ENCODE results near the gene OR51D1.

The OR51D1 gene

DNA sequence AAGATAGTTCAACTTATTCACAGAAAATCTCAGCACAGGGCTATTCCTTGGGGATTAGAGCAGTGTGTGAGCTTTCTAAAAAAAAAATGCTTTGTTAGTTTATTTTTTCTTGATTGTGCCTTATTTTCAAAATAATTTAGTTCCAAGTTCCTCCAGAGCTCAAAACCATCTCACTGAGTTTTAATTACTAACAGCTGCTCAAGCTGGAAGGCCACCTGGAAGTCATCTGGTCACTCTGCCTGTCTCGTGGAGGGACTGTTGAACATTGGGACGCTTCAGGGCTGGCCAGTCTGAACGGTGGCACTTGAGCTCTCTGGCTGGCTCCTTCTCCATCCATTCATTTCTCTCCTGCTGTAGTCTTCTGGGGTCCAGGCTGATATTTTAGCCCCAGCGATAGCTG lies 10.5 kb downstream of the OR51D1 start:
- Histone ChIP-seq H3K36me3 (ENCODE audit: insufficient read depth, low read length) (no peaks in the 10 kb centered on the region), H3F3A (ENCODE audit: low read depth) (no peaks in the 10 kb centered on the region)

DNA sequence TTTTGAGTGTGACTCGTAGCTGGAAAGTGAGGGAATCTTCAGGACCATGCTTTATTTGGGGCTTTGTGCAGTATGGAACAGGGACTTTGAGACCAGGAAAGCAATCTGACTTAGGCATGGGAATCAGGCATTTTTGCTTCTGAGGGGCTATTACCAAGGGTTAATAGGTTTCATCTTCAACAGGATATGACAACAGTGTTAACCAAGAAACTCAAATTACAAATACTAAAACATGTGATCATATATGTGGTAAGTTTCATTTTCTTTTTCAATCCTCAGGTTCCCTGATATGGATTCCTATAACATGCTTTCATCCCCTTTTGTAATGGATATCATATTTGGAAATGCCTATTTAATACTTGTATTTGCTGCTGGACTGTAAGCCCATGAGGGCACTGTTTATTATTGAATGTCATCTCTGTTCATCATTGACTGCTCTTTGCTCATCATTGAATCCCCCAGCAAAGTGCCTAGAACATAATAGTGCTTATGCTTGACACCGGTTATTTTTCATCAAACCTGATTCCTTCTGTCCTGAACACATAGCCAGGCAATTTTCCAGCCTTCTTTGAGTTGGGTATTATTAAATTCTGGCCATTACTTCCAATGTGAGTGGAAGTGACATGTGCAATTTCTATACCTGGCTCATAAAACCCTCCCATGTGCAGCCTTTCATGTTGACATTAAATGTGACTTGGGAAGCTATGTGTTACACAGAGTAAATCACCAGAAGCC lies 17.5 kb downstream of the OR51D1 start:
- TF ChIP-seq EZH2phosphoT487 (IDR thresholded peaks at IDR 0.05; ENCODE audit: borderline replicate concordance): no peak
- TF ChIP-seq, protein P1, sequence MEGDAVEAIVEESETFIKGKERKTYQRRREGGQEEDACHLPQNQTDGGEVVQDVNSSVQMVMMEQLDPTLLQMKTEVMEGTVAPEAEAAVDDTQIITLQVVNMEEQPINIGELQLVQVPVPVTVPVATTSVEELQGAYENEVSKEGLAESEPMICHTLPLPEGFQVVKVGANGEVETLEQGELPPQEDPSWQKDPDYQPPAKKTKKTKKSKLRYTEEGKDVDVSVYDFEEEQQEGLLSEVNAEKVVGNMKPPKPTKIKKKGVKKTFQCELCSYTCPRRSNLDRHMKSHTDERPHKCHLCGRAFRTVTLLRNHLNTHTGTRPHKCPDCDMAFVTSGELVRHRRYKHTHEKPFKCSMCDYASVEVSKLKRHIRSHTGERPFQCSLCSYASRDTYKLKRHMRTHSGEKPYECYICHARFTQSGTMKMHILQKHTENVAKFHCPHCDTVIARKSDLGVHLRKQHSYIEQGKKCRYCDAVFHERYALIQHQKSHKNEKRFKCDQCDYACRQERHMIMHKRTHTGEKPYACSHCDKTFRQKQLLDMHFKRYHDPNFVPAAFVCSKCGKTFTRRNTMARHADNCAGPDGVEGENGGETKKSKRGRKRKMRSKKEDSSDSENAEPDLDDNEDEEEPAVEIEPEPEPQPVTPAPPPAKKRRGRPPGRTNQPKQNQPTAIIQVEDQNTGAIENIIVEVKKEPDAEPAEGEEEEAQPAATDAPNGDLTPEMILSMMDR (conservative IDR thresholded peaks at IDR 0.05; ENCODE audit: low read length): no peak
- no peak overlapping the region for H3K4me3 ChIP-seq (ENCODE audit: low read length, poor library complexity, severe bottlenecking)
- H3K9me3 ChIP-seq (ENCODE audit: insufficient read depth, low read depth, low read length): no peaks in the 10 kb centered on the region
- no peaks in the 10 kb centered on the region for H4K20me1 ChIP-seq (ENCODE audit: insufficient read depth, low read length, poor library complexity, severe bottlenecking)
- H3K9me2 ChIP-seq (replicated peaks; ENCODE audit: low read depth, low read length): no peaks in the 10 kb centered on the region
- H3F3A ChIP-seq (ENCODE audit: low read depth): no peaks in the 10 kb centered on the region
- H3K79me2 ChIP-seq (ENCODE audit: insufficient read depth, low read length): no peaks in the 10 kb centered on the region
- H3K36me3 ChIP-seq (ENCODE audit: insufficient read depth, low read length): no peaks in the 10 kb centered on the region
- H3K4me1 ChIP-seq (ENCODE audit: insufficient read depth, low read length, poor library complexity, severe bottlenecking): no peaks in the 10 kb centered on the region
- no peak overlapping the region for H2AFZ ChIP-seq (ENCODE audit: low read length)
- no peaks in the 10 kb centered on the region for H3K27me3 ChIP-seq (ENCODE audit: insufficient read depth, low read length, poor library complexity, severe bottlenecking)
- H3K9ac ChIP-seq (ENCODE audit: low read depth, low read length, poor library complexity, severe bottlenecking): no peak overlapping the region
- H3K4me2 ChIP-seq (ENCODE audit: low read depth, low read length, poor library complexity, severe bottlenecking): no peak overlapping the region

More for the DNA sequence above, 10.5 kb downstream of the OR51D1 start:
- H3K9me2 ChIP-seq (replicated peaks; ENCODE audit: low read depth, low read length): no peaks in the 10 kb centered on the region
- no peaks in the 10 kb centered on the region for H4K20me1 ChIP-seq (ENCODE audit: insufficient read depth, low read length, poor library complexity, severe bottlenecking)
- no peak overlapping the region for H2AFZ ChIP-seq (ENCODE audit: low read length)
- no peak overlapping the region for H3K4me2 ChIP-seq (ENCODE audit: low read depth, low read length, poor library complexity, severe bottlenecking)
- TF ChIP-seq, protein P1 (conservative IDR thresholded peaks at IDR 0.05; ENCODE audit: low read length): no peak
- no peak for TF ChIP-seq EZH2phosphoT487 (IDR thresholded peaks at IDR 0.05; ENCODE audit: borderline replicate concordance)
- H3K4me1 ChIP-seq (ENCODE audit: insufficient read depth, low read length, poor library complexity, severe bottlenecking): no peaks in the 10 kb centered on the region
- no peaks in the 10 kb centered on the region for H3K79me2 ChIP-seq (ENCODE audit: insufficient read depth, low read length)
- H3K9ac ChIP-seq (ENCODE audit: low read depth, low read length, poor library complexity, severe bottlenecking): no peak overlapping the region
- H3K4me3 ChIP-seq (ENCODE audit: low read length, poor library complexity, severe bottlenecking): no peak overlapping the region
- no peaks in the 10 kb centered on the region for H3K27me3 ChIP-seq (ENCODE audit: insufficient read depth, low read length, poor library complexity, severe bottlenecking)
- no peaks in the 10 kb centered on the region for H3K9me3 ChIP-seq (ENCODE audit: insufficient read depth, low read depth, low read length)

DNA sequence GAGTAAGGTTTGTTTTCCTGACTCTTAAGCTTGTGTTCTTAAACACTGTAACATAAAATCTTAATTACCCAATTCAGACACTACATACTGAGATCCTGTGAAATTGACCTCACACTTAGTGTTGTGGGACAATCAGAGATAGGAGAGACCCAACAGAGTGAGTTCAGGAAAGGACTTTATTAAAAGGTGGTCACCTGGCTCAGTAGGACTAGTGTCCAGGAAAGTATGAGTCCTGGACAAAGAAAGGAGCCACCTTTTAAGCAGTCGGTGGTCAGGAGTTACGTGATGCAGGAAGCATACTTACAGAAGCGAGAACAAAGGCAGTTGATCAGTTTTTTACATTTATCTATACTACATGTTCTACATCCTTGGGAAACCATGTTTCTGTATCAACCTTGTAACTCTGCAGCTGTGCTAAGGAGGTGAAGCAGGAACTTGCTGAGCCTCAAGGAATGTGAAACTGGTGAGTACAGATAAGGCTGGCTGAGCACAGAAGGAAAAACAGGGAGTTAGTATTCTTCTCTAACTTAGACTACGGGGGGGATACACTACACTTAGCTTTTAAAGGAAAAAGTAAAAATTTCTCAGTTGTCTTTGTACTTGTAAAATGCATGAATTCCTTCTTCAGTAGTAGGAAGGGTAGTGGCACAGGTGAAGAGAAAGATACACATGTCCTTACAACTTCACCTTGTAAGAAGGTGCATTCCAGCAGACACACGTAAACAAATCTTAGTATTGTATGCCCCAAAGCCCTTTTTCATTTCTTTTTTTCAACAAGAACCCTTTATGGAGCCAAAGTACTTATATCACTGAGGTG lies 21.6 kb downstream of the OR51D1 start:
- Histone ChIP-seq H3K27me3 (ENCODE audit: insufficient read depth, low read length, poor library complexity, severe bottlenecking) (no peaks in the 10 kb centered on the region), H3K4me2 (ENCODE audit: low read depth, low read length, poor library complexity, severe bottlenecking) (no peak overlapping the region), H3K9ac (ENCODE audit: low read depth, low read length, poor library complexity, severe bottlenecking) (no peak overlapping the region), H3K9me2 (replicated peaks; ENCODE audit: low read depth, low read length) (no peaks in the 10 kb centered on the region), H3K4me1 (ENCODE audit: insufficient read depth, low read length, poor library complexity, severe bottlenecking) (no peaks in the 10 kb centered on the region), H3K9me3 (ENCODE audit: insufficient read depth, low read depth, low read length) (no peaks in the 10 kb centered on the region), H3K79me2 (ENCODE audit: insufficient read depth, low read length) (no peaks in the 10 kb centered on the region), H2AFZ (ENCODE audit: low read length) (no peak overlapping the region), H3K36me3 (ENCODE audit: insufficient read depth, low read length) (no peaks in the 10 kb centered on the region), H3K4me3 (ENCODE audit: low read length, poor library complexity, severe bottlenecking) (no peak overlapping the region), H4K20me1 (ENCODE audit: insufficient read depth, low read length, poor library complexity, severe bottlenecking) (no peaks in the 10 kb centered on the region), H3F3A (ENCODE audit: low read depth) (no peaks in the 10 kb centered on the region)
- TF ChIP-seq, protein P1 (conservative IDR thresholded peaks at IDR 0.05; ENCODE audit: low read length): no peak
- TF ChIP-seq EZH2phosphoT487 (IDR thresholded peaks at IDR 0.05; ENCODE audit: borderline replicate concordance): no peak

Data from Loucy (cell line).